OCI-LY3 (cell line): ENCODE data around the gene IGSF5.

Source experiments
- H2AFZ ChIP-seq: fragments of 200-600, 300-600 bp; shearing (Covaris generic); 2 replicates; pipeline ENCODE4 v1.6.0; 2014; ENCODE audit warnings: antibody characterized with exemption, low read depth, low read length
- H3K27ac ChIP-seq: fragments of 200-600, 300-600 bp; sonication (generic); 2 replicates; pipeline ENCODE4 v1.5.1; 2014; ENCODE audit warnings: mild to moderate bottlenecking, low read length, moderate library complexity, mixed read lengths
- H3K27me3 ChIP-seq: fragments of 200-600, 300-600 bp; sonication (generic); 2 replicates; pipeline ENCODE4 v1.6.1; 2014; ENCODE audit warnings: low read depth, low read length, mixed read lengths
- H3K36me3 ChIP-seq: fragments of 200-600, 300-600 bp; sonication (generic); replicated peaks from 2 replicates; pipeline ENCODE3; 2014; ENCODE audit warnings: low read depth, low read length, mixed read lengths
- H3K4me1 ChIP-seq: fragments of 300-600, 200-600 bp; sonication (generic); 2 replicates; pipeline ENCODE4 v1.6.1; 2014; ENCODE audit warnings: low read length, mixed read lengths
- H3K4me2 ChIP-seq: fragments of 200-600, 300-600 bp; sonication (generic); 2 replicates; pipeline ENCODE4 v1.6.1; 2014; ENCODE audit warnings: low read length, mixed read lengths
- H3K4me3 ChIP-seq: fragments of 300-600, 200-600 bp; sonication (generic); 2 replicates; pipeline ENCODE4 v1.5.1; 2014; ENCODE audit warnings: antibody characterized with exemption, mild to moderate bottlenecking, low read length, moderate library complexity
- H3K79me2 ChIP-seq: fragments of 300-600, 200-600 bp; shearing (Covaris generic); 2 replicates; pipeline ENCODE4 v1.6.1; 2014; ENCODE audit warnings: mild to moderate bottlenecking, low read length, mixed read lengths
- H3K9ac ChIP-seq: fragments of 300-600, 200-600 bp; shearing (Covaris generic); 2 replicates; pipeline ENCODE4 v1.6.0; 2014; ENCODE audit warnings: mild to moderate bottlenecking, low read length, moderate library complexity
- H3K9me3 ChIP-seq: fragments of 200-600, 300-600 bp; shearing (Covaris generic); 2 replicates; pipeline ENCODE4 v1.6.1; 2014; ENCODE audit warnings: low read length, mixed read lengths; ENCODE audit not compliant: insufficient read depth
- H4K20me1 ChIP-seq: fragments of 200-600, 300-600 bp; sonication (generic); 2 replicates; pipeline ENCODE4 v1.6.1; 2016; ENCODE audit warnings: low read length, mixed read lengths; ENCODE audit not compliant: insufficient read depth
- CTCF ChIP-seq: fragments of 200-600, 300-600 bp; sonication (generic); IDR thresholded peaks from 2 replicates; pipeline ENCODE4 v1.5.1; 2014; ENCODE audit warnings: antibody characterized with exemption, low read length, low read depth
- EZH2phosphoT487 ChIP-seq: fragments of 200-600 bp; shearing (Covaris generic); IDR thresholded peaks from 2 replicates; pipeline ENCODE4 v1.6.1; 2018; ENCODE audit warnings: antibody characterized with exemption, mixed run types, low read depth

IGSF5 gene

DNA sequence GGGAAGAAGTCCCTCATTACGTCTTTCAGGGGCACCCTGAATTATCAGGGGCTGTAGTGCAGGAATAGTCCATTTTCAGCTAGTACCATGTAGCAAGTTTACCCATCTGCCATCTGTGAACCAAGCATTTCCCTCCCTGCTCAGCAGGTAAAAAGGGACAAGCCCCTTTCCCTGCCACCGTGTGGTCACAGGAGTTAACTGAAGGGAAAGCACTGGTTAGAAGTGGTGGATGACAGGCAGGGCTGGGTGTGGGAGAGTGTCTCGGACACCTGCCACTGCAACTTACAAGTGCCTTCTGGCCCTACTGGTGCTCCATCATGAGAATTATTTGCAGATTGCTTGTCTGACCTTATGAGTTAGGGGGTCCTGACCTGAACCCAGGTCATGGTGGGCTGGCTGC lies 32.0 kb upstream of the IGSF5 start:
- Histone ChIP-seq H3K4me1 (no peaks in the 10 kb centered on the region), H3K79me2 (no peaks in the 10 kb centered on the region), H4K20me1 (no peaks in the 10 kb centered on the region), H3K4me2 (no peak overlapping the region), H3K36me3 (no peaks in the 10 kb centered on the region), H3K27ac (no peak overlapping the region), H3K27me3 (no peaks in the 10 kb centered on the region), H3K9me3 (no peaks in the 10 kb centered on the region), H2AFZ (no peak overlapping the region), H3K9ac (no peak overlapping the region), H3K4me3 (no peak overlapping the region)
- TF ChIP-seq EZH2phosphoT487 (no peak), CTCF (no peak)

DNA sequence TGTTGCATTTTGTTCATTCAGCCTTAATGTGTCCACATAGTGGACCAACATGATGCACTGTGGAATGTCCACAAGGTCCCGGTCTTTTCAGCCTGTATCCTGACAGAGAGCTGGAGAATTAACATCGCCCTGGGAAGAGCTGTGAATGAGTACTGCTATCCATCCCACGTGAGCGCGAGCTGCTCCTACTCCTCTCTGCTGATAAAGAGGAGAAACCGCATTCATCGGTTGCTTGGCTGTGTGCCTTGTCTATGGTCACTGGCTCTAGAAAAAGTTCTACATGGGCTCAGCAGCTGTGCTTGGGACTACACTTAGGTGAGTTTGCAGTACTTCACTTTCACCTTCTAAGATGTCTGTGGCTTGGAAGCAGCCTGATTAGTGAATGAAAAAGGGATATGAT lies 31.1 kb upstream of the IGSF5 start:
- Histone ChIP-seq H3K9me3 (no peaks in the 10 kb centered on the region), H3K36me3 (no peaks in the 10 kb centered on the region), H3K4me1 (no peaks in the 10 kb centered on the region), H3K27ac (no peak overlapping the region), H3K4me3 (no peak overlapping the region), H2AFZ (no peak overlapping the region), H3K9ac (no peak overlapping the region), H4K20me1 (no peaks in the 10 kb centered on the region), H3K4me2 (no peak overlapping the region), H3K79me2 (no peaks in the 10 kb centered on the region), H3K27me3 (no peaks in the 10 kb centered on the region)
- TF ChIP-seq EZH2phosphoT487 (no peak), CTCF (no peak)

DNA sequence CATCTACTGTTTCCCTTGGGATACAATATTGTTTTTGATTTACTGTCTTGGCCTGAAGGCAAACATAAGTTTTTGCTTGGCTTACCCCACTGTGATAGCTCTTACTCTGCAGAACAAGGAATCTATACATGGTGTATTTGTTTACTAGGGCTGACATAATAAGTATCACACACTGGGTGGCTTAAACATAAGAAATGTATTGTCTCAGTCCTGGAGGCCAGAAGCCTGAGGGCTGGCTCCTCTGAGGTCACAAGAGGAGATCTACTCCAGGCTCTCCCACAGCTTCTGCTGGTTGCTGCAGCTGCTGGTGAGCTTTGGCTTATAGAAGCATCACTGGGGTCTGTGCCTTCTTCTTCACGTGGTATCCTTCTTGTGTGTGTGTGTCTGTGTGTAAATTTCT lies 30.7 kb upstream of the IGSF5 start:
- H3K4me1 ChIP-seq = no peaks in the 10 kb centered on the region
- TF ChIP-seq CTCF = no peak
- no peak for TF ChIP-seq EZH2phosphoT487
- H3K4me3 ChIP-seq = no peak overlapping the region
- no peaks in the 10 kb centered on the region for H3K36me3 ChIP-seq
- no peak overlapping the region for H3K4me2 ChIP-seq
- H4K20me1 ChIP-seq = no peaks in the 10 kb centered on the region
- H3K9ac ChIP-seq = no peak overlapping the region
- H3K27ac ChIP-seq = no peak overlapping the region
- no peaks in the 10 kb centered on the region for H3K79me2 ChIP-seq
- H2AFZ ChIP-seq = no peak overlapping the region
- H3K9me3 ChIP-seq = no peaks in the 10 kb centered on the region
- no peaks in the 10 kb centered on the region for H3K27me3 ChIP-seq

DNA sequence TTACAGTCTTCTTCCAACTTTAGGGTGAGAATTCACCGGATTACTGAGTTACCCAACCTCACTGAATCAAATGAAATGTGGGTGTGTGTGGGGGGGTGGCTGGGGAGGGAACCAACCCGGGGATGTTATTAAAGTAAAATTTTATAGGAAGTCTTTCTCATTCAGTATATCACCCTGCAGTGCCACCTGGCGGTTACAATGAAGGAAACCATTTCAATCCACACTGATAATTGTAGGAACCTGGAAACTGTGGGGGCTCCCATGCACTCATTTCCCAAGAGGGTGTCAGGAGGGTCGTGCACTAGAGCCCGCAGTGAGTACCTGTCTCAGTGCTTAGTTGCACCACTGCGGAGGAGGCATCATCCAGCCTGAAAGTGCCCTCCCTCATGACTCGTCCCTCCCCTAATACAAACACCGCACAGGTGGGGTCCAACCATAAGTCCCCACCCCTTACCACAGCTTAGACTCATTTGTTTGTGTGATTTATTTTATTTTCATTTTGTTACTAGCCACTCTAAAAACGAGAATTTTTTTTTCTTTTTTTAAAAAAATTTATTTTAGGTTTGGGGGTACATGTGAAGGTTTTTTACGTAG lies 29.1 kb upstream of the IGSF5 start:
- H3K4me2 ChIP-seq = no peak overlapping the region
- no peak overlapping the region for H2AFZ ChIP-seq
- TF ChIP-seq CTCF (peak; percentile 55), EZH2phosphoT487 (no peak)

More for the DNA sequence above, 29.1 kb upstream of the IGSF5 start:
- no peaks in the 10 kb centered on the region for H3K4me1 ChIP-seq
- H3K9ac ChIP-seq = no peak overlapping the region
- H3K79me2 ChIP-seq = no peaks in the 10 kb centered on the region
- H3K9me3 ChIP-seq = no peaks in the 10 kb centered on the region
- H3K36me3 ChIP-seq = no peaks in the 10 kb centered on the region
- no peak overlapping the region for H3K4me3 ChIP-seq
- no peak overlapping the region for H3K27ac ChIP-seq
- no peaks in the 10 kb centered on the region for H3K27me3 ChIP-seq
- H4K20me1 ChIP-seq = no peaks in the 10 kb centered on the region
